HG03432 (cell line): ENCODE measurements around the gene FOXG1.

Experiments used
- ATAC-seq: cut with Tn5 transposase; IDR thresholded peaks from one replicate; pipeline ENCODE4 v1.9.1; 2021; ENCODE audit warnings: mild to moderate bottlenecking, moderate library complexity; ENCODE audit not compliant: unreplicated experiment

The FOXG1 gene

DNA sequence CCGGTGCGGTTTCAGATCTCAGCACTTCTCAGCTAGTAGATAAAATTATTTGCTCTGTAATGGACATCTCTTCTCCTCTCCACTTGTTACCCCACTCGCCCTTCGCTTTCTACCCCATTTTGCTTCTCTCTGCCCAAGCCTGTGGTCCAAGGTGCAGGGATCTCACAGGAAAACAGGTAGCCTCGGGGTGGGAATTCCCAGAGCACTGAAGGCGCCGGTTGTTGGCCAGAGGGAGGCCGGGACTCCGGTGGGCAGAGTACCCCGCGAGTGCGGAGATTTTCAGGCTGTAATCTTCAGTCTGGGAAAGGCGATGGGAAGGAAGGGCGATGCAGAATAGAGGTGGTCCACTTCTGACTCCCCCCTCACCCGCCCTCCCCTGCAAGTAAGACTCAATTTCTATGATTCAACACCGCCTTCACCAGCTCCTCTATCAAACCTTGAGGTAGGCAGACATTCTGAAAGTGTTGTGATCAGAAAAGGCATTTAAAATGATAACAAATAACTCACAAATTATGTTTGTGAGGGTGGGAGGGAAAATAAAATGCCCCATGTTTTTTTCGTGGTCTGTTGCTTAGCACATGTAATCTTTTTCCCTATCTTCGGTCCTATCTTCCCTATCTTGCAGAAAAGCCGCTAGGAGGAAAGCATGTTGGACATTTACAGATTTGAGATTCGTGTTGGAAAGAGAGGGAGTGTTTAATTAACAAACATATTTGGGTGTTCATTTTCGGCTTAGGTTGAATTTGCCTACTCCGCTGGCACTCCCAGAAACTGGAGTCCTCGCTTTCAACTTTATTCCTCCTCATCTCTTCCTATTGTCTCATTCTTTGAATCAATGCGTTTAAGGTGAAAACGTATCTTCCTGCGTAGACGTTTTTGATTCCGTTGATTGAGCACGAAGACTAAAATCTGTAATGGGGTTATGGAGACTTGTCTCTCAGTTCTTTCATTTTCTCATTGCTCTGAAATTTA lies 8.5 kb downstream of the FOXG1 start:
- no peak for ATAC-seq

DNA sequence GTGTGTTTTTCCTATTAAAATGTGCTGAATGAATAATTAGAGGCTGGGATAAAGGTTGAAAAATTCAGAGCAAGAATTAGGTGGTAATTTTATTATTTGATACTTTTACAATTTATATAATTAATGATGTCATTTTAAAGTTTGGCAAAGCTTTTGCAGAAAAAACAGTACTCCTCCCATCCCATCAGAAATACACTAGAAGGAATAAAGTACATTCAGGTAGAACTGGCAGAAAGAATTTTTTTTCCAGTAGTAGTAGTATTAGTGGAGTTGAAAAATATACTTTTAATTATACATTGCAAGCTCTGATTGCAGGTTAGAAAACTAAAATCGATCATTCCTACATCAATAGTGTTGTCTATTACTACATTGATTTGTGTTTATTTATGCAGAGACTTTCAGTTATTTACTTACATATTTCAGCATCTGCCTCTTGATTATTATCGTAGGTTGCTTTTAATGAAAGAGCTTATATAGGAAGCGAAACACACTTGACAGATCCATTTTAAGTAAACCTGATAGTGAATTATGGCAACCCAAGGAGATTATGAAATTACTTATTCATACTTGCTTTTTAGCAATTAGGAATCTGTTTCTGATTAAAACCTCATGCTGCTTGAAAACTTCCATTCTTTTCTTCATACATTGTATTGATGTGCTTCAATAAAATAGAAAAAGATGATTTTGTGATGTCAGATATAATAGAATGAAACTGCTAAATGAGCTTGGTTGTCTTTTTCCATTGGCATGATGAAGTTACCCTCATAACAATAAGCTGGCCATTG lies 10.1 kb downstream of the FOXG1 start:
- no peak for ATAC-seq

DNA sequence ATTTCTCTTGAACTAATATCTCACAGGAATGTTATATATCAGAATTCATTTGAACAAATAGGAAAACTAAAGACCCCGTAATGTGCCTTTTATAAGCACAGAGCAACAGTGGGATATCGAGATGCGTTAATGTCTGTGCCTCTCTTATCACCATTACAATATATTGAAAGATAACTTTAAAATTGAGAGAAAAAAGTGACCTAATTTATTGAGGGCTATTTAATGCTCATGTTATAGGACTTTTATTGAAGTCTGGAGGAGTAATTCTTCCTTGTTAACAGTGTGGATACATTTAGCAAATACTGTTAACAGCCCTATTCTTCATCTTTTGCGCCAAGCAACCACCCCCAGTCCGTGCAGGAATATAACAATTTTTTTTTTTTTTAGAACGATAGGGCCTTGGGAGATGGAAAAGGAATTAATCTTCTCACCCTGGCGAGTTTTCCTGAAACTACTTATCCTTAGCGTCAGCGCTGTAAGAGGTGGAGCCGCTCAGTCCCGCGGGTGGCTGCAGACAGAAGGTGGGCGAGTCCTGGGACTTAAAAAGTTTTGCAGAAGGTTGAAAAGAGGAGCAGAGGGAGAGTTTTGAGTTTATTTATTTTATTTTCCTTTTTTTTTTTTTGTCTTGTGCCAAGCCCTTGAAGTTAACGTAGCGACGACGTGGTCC lies 11.0 kb downstream of the FOXG1 start:
- no peak for ATAC-seq

DNA sequence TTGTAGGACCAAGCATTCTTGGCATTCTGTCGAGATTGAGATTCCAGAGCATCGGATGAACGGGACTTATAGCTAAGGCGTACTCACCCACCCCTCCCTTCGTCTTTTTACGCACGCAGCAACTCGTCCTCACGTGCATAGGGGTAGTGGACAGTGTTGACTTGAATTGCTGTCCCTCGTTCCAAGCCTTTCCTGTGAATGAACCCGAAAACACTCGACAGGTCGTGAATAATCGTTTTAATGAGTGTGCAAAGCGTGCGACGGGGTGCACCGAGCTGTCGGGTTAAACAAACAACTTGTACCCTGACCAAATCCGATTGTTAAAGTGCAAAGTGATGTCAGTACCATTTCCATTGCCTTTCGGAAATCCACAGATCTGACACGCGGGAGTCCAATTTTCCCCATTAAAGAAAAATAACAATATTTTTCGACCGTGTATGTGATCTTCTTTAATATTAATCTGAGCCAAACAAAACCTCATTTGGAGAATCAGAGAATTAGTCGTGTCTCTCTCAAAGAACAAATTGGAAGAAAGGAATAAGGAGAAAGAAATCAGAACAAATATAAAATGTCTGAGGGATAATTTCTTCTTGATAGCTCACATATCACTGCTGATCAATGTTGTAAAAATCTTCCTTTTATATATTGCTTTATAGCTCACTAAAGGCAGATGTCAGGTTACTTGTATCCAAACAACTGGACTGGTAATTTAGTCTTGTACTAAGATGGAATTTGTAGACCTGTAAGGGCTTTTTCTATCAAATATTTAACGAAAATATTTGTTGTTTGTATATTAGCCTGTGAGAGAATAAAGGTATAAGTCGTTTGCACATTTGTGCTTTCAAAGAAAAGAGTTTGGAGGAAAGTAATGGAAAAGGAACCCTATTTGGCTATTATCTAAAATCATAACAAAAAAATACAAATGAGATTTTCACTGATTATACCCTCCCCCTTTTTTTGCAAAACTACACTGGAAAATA lies 11.8 kb downstream of the FOXG1 start:
- ATAC-seq, result no peak

DNA sequence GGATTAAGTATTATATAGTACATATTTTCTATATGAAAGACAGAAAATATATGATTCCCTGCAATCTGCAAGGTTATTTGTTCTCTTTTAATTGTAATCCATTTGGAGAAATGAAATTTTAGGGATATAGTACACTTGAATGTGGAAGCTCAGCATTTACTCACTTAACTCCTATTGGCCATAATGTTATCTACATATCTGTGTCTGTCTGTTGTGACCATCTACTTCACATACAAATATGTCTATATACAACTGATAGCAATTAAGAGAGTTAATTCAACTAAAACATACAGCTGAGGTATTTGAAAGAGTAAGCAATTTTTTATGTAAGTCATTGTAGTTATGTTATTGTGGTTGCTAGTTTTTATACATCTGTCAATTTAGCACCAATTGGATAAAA lies 12.9 kb downstream of the FOXG1 start:
- no peak for ATAC-seq

DNA sequence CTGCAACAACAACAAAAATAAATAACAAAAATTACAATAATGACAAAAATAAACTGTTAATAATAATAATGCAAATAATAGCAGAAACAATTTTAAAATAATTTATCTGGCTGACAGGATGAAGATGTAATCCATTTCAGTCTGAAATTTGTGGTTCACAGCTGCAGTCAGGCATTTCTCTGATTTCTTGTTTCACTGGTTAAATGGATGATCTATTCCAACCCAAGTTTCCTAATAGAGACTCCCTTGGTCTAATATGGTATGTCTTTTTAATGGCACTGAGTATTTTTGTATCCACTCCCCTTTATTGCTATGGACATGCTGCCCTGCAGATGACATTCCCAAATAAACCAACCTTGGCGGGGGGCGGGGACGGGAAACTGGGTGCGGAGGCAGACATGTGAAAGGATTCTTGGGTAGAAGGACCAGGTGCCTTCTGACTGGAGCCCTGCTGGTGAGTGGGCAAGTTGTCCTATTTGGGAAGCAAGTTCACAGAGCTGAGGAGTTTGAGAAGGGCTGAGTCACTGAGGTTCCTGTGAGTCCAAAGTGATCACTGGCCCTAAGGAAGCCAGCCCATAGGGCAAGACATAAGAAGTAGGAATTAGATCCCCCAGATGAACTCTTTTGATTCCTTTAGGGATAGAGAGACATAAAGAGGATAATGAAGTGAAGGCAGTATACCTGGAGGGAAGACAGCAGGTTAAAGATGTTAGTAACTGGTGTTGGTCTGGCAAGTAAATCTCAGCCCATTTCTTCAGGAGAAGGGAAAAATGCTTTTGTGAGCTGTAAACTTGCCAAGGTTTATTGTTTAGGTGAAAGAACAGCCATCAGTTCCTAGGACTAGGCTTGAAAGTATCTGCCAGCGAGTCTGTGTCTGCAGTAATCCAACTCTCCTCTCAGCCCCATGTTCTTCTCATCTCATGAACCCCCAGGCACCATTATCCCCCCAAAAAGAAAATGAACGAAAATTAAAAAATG lies 14.5 kb downstream of the FOXG1 start:
- no peak for ATAC-seq

DNA sequence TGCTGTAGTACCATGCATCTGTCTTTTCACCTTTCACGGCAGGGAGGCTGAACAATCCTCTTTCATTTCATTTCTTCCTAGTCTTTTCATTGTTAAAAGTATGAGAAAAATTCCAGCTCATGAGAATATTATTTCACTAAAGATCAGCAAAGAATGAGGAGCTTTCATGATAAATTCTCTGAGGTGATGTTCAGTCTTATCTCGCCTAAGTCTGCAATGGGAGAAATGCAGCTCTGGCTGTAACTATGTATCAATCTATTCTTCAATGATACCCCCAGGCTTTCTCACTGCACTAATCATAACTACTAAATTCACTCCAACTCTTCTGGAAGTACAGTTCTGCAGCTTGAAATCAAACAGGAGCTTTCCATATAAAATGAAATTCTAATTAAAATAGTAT lies 15.7 kb downstream of the FOXG1 start:
- ATAC-seq, result no peak

DNA sequence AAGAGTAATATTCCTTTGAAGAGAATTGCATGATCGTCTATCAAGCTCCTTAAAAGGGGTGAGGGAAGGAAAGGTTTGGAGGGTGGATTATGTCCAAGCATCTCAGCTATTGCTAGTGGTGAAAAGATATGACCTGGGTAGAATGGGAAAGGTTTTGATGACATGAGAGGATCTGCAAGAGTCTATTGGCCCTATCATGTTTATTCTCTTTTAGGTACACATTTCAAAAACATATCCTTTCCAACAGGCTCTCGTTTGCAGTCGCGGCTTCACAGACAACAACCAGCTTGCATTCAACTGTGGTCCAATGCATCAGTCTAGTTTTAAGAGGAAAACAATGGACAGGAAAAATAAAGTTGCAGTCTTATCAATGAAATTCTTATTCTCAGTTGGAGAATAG lies 17.1 kb downstream of the FOXG1 start:
- ATAC-seq, result no peak

DNA sequence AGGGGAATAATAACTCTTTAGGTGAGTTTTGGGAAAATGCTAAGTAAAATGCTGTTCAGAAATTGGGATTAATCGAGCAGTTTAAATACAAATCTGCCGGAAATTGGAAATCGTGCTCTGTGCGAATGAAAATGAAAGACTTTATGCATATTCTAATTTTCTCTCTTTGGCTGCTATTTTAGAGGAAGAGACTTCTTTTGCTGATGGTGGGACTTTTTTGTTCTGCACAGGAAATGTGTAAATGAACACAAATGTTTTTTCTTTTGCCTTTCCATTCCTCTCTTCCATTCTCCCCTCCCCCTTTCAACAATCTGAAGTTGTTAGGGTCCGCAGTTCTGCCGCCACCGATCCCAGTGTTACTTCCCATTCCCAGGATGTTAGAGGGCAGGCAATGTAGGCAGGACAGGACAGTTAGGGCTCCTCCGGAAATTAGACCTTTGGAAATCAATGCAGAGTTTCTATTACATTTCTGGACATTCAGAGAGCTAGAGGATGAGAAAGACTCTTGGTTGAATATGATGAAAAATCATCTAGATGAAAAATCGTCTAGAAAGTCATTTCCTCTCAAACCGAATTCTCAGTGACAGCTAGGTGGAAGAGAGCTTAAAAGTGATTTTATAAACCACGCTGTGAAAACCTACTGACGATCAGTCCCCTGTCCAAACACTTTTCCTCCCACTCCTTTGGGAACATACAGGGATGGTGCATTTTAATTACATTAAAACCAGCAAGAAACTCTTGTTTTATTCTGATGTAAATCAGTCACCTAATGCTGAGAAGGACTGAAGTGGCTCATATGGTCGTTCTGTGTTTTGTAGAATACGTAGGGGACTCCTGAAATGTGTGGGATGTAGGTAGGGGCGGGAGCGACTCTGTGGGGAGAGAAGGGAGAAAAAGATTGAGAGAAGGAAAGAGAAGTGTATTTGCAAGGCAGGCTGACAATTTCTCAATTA lies 17.8 kb downstream of the FOXG1 start:
- ATAC-seq, result no peak

DNA sequence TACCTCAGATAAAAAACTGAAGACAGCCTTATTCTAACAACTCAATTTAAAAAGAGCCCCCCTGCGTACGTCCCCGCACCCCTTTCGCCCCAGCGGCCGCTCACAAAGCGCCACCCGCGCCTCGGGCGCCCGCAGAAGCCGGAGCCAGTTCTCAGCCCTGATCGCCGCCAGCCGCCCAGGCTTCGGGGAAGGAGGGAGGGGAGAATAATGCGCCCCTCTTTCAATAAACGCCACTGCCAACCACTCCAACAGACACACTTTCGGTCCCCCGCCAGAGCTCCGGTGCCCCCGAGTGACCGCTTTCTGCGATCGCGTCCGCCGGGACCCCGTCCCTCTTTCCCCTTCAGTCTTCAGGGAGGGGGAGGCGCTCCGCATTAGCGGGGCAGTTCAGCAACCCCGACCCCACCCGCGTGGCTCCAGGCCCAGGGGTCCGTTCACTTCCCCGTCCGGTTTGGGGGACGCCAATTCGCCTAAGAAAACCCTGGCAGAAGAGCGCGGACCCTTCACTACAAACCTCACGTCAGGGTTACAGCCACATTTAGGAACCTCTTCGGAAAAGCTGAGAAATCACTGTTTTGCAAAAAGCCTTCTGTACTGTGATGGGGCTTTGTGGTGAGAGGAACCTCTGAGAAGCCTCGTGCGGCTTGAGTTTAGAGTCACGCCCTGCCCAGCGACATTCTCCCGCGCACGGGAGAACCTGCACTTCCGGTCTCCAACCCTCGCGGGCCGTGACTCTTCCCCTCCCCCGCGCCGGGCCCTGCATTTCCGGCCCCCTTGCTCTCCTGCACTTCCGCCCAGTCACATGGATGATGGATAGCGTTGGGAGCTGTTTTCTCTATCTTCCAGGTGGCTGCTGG lies 18.7 kb downstream of the FOXG1 start:
- peak; percentile 71 for ATAC-seq

DNA sequence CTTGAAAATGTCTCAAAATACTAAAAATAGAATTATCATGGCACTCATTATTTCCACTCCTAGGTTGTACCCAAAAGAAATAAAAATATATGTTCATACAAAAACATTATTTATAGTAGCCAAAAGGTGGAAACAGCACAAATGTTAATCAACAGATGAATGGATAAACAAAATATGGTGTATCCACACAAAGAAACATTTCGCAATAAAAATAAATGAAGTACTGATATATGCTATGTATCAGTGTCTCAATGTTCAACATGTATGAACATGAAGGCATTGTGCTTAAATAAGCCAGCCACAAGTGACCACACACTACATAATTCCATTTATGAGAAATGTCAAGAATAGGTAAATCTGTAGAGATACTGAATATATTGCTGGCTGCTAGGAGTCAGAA lies 40.9 kb downstream of the FOXG1 start:
- no peak for ATAC-seq

DNA sequence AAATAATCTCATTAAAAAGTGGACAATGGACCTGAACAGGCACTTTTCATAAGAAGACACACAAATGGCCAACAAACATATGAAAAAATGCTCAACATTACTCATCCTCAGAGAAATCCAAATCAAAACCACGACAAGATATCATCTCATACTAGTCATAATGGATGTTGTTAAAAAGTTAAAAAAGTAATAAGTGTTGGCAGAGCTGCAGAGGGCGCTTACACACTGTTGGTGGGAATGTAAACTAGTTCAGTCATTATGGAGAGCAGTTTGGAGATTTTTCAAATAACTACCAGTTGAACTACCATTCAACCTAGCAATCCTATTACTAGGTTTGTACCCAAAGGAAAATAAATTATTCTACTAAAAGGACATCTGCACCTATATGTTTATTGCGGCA lies 47.2 kb downstream of the FOXG1 start:
- no peak for ATAC-seq
